Lung (tissue), 12 donors: ENCODE results near the gene GLOD5. TPM values are rescaled to one million over a fixed set of nuclear protein-coding genes. Genes with fewer than 3 reads are reported as not detected.

Experiments
- ATAC-seq: fragments of 200-7000 bp; cut with Tn5 transposase; one replicate; pipeline ENCODE4 v1.9.1; 2020; ENCODE audit warnings: moderate number of reproducible peaks; ENCODE audit not compliant: insufficient read depth, low FRiP score
- DNase-seq, 3 donors: peaks; one replicate each; pipeline ENCODE4 v3.0.0-alpha.2; 2013 to 2017
- H3K27ac ChIP-seq, 2 donors: one replicate each; pipeline ENCODE4 v1.5.1; 2013; ENCODE audit warnings: mild to moderate bottlenecking in 2 of 2, moderate library complexity in 2 of 2, control low read depth in 1 of 2, inconsistent platforms in 1 of 2, low read depth in 1 of 2, low read length in 1 of 2
- H3K27me3 ChIP-seq, 3 donors: one replicate each; pipeline ENCODE4 v1.5.1; 2013; ENCODE audit warnings: low read length in 2 of 3; ENCODE audit not compliant: control insufficient read depth in 3 of 3, insufficient read depth in 3 of 3
- H3K36me3 ChIP-seq, 4 donors: one replicate each; pipeline ENCODE4 v1.5.1; 2013; ENCODE audit warnings: low read length in 4 of 4, mild to moderate bottlenecking in 1 of 4, moderate library complexity in 1 of 4; ENCODE audit not compliant: control insufficient read depth in 4 of 4, insufficient read depth in 4 of 4
- H3K4me1 ChIP-seq, 5 donors: one replicate each; pipeline ENCODE4 v1.5.1; 2013; ENCODE audit warnings: low read length in 5 of 5, mild to moderate bottlenecking in 2 of 5, moderate library complexity in 1 of 5; ENCODE audit not compliant: control insufficient read depth in 5 of 5, insufficient read depth in 5 of 5
- H3K4me3 ChIP-seq: one replicate; pipeline ENCODE4 v1.5.1; 2013; ENCODE audit warnings: mild to moderate bottlenecking, control low read depth, moderate library complexity
- H3K9ac ChIP-seq, 2 donors: one replicate each; pipeline ENCODE4 v1.5.1; 2013; ENCODE audit warnings: low read length in 2 of 2, control low read depth in 1 of 2; ENCODE audit not compliant: insufficient read depth in 1 of 2
- H3K9me3 ChIP-seq, 4 donors: one replicate each; pipeline ENCODE4 v1.5.1; 2013; ENCODE audit warnings: low read length in 3 of 4, mild to moderate bottlenecking in 1 of 4, moderate library complexity in 1 of 4; ENCODE audit not compliant: control insufficient read depth in 4 of 4, insufficient read depth in 3 of 4
- CTCF ChIP-seq: IDR thresholded peaks from 2 replicates; pipeline ENCODE4 v1.5.1; 2012; ENCODE audit warnings: mild to moderate bottlenecking; ENCODE audit errors: control extremely low read depth, extremely low read depth
- whole genome bisulfite sequencing, 2 donors: extraction: QIAGEN DNeasy Blood & Tissue Kit; methylation state at CpG; one replicate each; pipeline ENCODE4 v1.1.7; 2013; 5-methylcytosine and 5-hydroxymethylcytosine counted together
- polyA plus RNA-seq, 2 donors: library from polyadenylated mRNA; stranded (reverse); fragments of 200-250 nt; gene quantifications; one replicate each; pipeline ENCODE4 v1.2.1, GENCODE V29; 2013
- total RNA-seq, 2 donors: library from RNA; depleted of rRNA in 1 of 2; stranded (reverse); fragments of >200 nt in 1 of 2; gene quantifications; one replicate each; pipeline ENCODE4 v1.2.1, GENCODE V29; 2014 to 2021
- donor health status: control.
- donor health status: control.
- donor health status: Bipolar disorder and iron deficiency.
- donor health status: healthy.
- donor health status: DM: yes; HTN: yes; CAD: no.

Gene GLOD5
- total and polyA plus RNA-seq, 4 donors, result 1.6 to 5.1 (median 1.8) TPM

GRCh38 chrX:48714573-48714972 lies 47.0 kb upstream of the GLOD5 start:
- Histone ChIP-seq H3K27me3 (peaks cover 0 to 2% (median 0%) of the 10 kb centered on the region in 3 donors), H3K27ac (no peak overlapping the region), H3K9ac (no peak overlapping the region), H3K4me3 (no peak overlapping the region), H3K4me1 (no peaks in the 10 kb centered on the region), H3K36me3 (no peaks in the 10 kb centered on the region), H3K9me3 (no peaks in the 10 kb centered on the region)
- WGBS, 2 donors, result 66 to 74% methylated on average over 5 of the region's 5 CpGs
- ATAC-seq (no peak), DNase-seq (peak in 2 of 3 donors; percentile 33 to 61)
- no peak for TF ChIP-seq CTCF

GRCh38 chrX:48715072-48715471 lies 46.5 kb upstream of the GLOD5 start:
- H3K4me1 ChIP-seq, result no peaks in the 10 kb centered on the region
- no peak overlapping the region for H3K4me3 ChIP-seq
- ATAC-seq (no peak), DNase-seq (peak in 2 of 3 donors; percentile 18 to 37)
- 66 to 84% methylated on average over 2 of the region's 2 CpGs for WGBS, 2 donors
- H3K27me3 ChIP-seq, result peaks cover 0 to 2% (median 0%) of the 10 kb centered on the region in 3 donors
- H3K9ac ChIP-seq, result no peak overlapping the region
- no peaks in the 10 kb centered on the region for H3K9me3 ChIP-seq
- no peak overlapping the region for H3K27ac ChIP-seq
- no peaks in the 10 kb centered on the region for H3K36me3 ChIP-seq
- no peak for TF ChIP-seq CTCF

GRCh38 chrX:48715876-48716502 lies 45.6 kb upstream of the GLOD5 start:
- no peaks in the 10 kb centered on the region for H3K4me1 ChIP-seq
- H3K9me3 ChIP-seq, result no peaks in the 10 kb centered on the region
- no peak overlapping the region for H3K9ac ChIP-seq
- no peak overlapping the region for H3K4me3 ChIP-seq
- no peaks in the 10 kb centered on the region for H3K36me3 ChIP-seq
- no peak for DNase-seq
- TF ChIP-seq CTCF, result no peak
- 75 to 93% methylated on average over 4 of the region's 4 CpGs for WGBS, 2 donors
- ATAC-seq, result no peak
- H3K27ac ChIP-seq, result no peak overlapping the region
- peaks cover 0 to 2% (median 0%) of the 10 kb centered on the region in 3 donors for H3K27me3 ChIP-seq

GRCh38 chrX:48719958-48720357 lies 41.6 kb upstream of the GLOD5 start:
- no peak for TF ChIP-seq CTCF
- 60 to 89% methylated on average over 2 of the region's 2 CpGs for WGBS, 2 donors
- ATAC-seq (no peak), DNase-seq (no peak)
- Histone ChIP-seq H3K4me3 (no peak overlapping the region), H3K27ac (no peak overlapping the region), H3K9me3 (peaks cover 0 to 4% (median 0%) of the 10 kb centered on the region in 4 donors), H3K4me1 (no peaks in the 10 kb centered on the region), H3K27me3 (no peaks in the 10 kb centered on the region), H3K36me3 (no peaks in the 10 kb centered on the region), H3K9ac (no peak overlapping the region)
